Measurements from ENCODE around the gene TAF3.

Gene TAF3

DNA sequence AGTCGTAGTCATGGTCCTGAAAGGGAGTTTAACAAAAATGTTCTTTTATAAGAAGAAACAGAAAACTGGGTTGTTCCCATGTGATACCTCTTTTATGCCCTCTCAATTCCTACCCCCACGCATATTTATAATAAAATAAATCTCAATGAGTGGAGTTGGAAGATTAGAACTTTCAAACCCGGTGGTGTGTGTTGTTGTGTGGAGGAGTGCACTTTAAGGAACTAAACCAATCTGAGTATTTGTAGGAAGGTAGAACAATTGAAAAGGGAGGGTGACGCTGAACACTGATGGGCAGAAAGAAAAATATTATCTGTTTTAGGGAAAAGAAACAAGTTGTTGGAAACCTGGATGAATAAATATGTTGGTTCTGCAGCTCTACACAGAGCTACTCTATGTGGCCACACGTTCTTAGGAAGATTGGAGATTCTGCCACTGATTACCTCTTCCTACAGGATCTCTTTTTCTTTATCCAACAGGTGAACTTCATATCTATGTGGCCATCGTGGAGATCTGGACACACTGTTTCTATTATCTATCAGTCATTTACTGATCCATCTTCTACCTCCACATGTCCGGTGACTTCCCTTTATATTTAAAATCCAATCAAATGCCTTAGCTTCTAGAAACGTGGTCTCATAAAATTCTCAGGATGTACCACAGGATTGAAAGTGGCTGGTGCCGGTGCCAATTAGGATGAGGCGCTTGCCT lies 223.1 kb downstream of the TAF3 start:
- no peak overlapping the region for H3K23ac ChIP-seq (ENCODE audit: low read length)
- no peaks in the 10 kb centered on the region for H3K36me3 ChIP-seq (ENCODE audit: control insufficient read depth, insufficient read depth, low read length)
- H2BK15ac ChIP-seq (replicated peaks; ENCODE audit: low read depth): no peak overlapping the region
- H3K18ac ChIP-seq (ENCODE audit: low read length): no peak overlapping the region
- no peak overlapping the region for H4K8ac ChIP-seq (ENCODE audit: low read depth, low read length)
- H2BK120ac ChIP-seq (ENCODE audit: low read depth, low read length): no peak overlapping the region
- DNase-seq: no peak
- no peak overlapping the region for H3K4me2 ChIP-seq (ENCODE audit: low read length)
- no peak overlapping the region for H3K56ac ChIP-seq (ENCODE audit: low read length)
- H3K79me1 ChIP-seq (ENCODE audit: low read length): no peaks in the 10 kb centered on the region
- no peak overlapping the region for H3K9ac ChIP-seq (ENCODE audit: low read length)
- H3K4me1 ChIP-seq (ENCODE audit: control insufficient read depth, low read depth, low read length): peaks cover 26% of the 10 kb centered on the region
- no CpG with 5 or more reads among the region's 10 CpGs for WGBS (ENCODE audit: extremely low coverage, insufficient coverage, low lambda C conversion rate)
- H4K5ac ChIP-seq (ENCODE audit: low read length): no peak overlapping the region
- H3K27ac ChIP-seq (ENCODE audit: low read depth, low read length): no peak overlapping the region
- peaks cover 50% of the 10 kb centered on the region for H3K27me3 ChIP-seq (ENCODE audit: insufficient read depth, low read length, poor library complexity)
- no peak overlapping the region for H3K4me3 ChIP-seq (ENCODE audit: low read length)
- no peaks in the 10 kb centered on the region for H3K79me2 ChIP-seq (ENCODE audit: control insufficient read depth, insufficient read depth, low read length)
- no peak overlapping the region for H2AK5ac ChIP-seq (ENCODE audit: low read length)
- H3K4ac ChIP-seq (ENCODE audit: low read depth, low read length): no peak overlapping the region
- H2BK5ac ChIP-seq (ENCODE audit: low read length): no peak overlapping the region

- Histone ChIP-seq H3K4me3 (ENCODE audit: low read length) (no peak overlapping the region), H2BK120ac (ENCODE audit: low read depth, low read length) (no peak overlapping the region), H3K4me1 (ENCODE audit: control insufficient read depth, low read depth, low read length) (peaks cover 28% of the 10 kb centered on the region), H4K5ac (ENCODE audit: low read length) (no peak overlapping the region), H3K79me2 (ENCODE audit: control insufficient read depth, insufficient read depth, low read length) (no peaks in the 10 kb centered on the region), H3K36me3 (ENCODE audit: control insufficient read depth, insufficient read depth, low read length) (no peaks in the 10 kb centered on the region), H3K27me3 (ENCODE audit: insufficient read depth, low read length, poor library complexity) (peaks cover 45% of the 10 kb centered on the region), H2AK5ac (ENCODE audit: low read length) (peak overlapping the region; percentile 31), H3K56ac (ENCODE audit: low read length) (peak overlapping the region; percentile 49), H3K9ac (ENCODE audit: low read length) (no peak overlapping the region), H3K4ac (ENCODE audit: low read depth, low read length) (no peak overlapping the region), H3K79me1 (ENCODE audit: low read length) (no peaks in the 10 kb centered on the region), H3K27ac (ENCODE audit: low read depth, low read length) (no peak overlapping the region), H4K8ac (ENCODE audit: low read depth, low read length) (no peak overlapping the region), H3K4me2 (ENCODE audit: low read length) (no peak overlapping the region), H2BK5ac (ENCODE audit: low read length) (no peak overlapping the region), H3K18ac (ENCODE audit: low read length) (no peak overlapping the region), H3K23ac (ENCODE audit: low read length) (no peak overlapping the region), H2BK15ac (replicated peaks; ENCODE audit: low read depth) (no peak overlapping the region)
- DNase-seq: peak; percentile 16
- WGBS (ENCODE audit: extremely low coverage, insufficient coverage, low lambda C conversion rate): no CpG with 5 or more reads among the region's 17 CpGs
These were observed 223.9 kb downstream of the TAF3 start for GRCh38 chr10:8041992-8042720.

DNA sequence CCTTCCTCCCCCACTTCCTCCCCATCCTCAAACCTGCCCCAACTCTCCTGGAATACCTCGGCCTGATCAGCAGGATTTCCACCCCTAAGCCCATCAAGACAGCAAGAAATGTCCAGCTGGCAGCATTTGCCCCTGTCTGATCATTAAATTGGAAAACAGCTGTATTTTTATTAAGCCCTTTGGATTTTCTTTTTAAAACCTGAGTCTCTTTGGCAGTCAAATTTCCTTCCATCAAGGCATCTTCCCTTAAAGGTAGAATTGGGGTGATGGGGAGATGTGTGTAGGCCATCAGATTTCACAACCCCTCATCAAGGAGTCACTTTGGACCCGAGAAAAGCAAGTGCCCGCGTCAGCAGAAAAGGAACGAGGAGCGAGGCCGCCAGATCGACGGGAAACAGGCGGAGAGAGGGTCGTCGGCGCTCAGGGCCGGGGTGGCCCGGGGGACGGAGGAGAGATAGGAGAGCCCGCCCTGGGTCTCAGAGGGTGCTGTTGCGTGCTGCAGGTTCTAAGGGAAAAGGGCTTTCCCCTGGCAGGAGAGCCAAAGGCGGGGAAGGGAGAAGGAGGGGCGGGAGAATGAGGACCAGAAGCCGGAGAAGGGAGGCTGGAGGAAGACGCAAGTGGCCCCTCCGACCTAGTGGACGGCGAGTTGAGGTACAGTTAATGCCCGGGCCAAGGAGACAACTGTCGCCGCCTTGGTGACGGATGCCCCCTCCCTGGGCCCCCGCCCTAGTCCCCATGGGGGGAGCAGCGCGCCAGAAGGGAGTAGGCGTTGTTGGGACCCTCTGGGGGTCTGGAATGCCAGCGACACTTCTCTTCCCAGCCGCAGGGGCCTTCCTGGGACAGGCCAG lies 224.6 kb downstream of the TAF3 start:
- H3K56ac ChIP-seq (ENCODE audit: low read length): peak overlapping the region; percentile 53
- no peak overlapping the region for H3K4ac ChIP-seq (ENCODE audit: low read depth, low read length)
- DNase-seq: peak; percentile 45
- H3K18ac ChIP-seq (ENCODE audit: low read length): peak overlapping the region; percentile 34
- H4K8ac ChIP-seq (ENCODE audit: low read depth, low read length): no peak overlapping the region
- H3K23ac ChIP-seq (ENCODE audit: low read length): no peak overlapping the region
- no peak overlapping the region for H2AK5ac ChIP-seq (ENCODE audit: low read length)
- H3K4me2 ChIP-seq (ENCODE audit: low read length): peak overlapping the region; percentile 12
- H2BK15ac ChIP-seq (replicated peaks; ENCODE audit: low read depth): no peak overlapping the region
- peaks cover 39% of the 10 kb centered on the region for H3K27me3 ChIP-seq (ENCODE audit: insufficient read depth, low read length, poor library complexity)
- no peaks in the 10 kb centered on the region for H3K36me3 ChIP-seq (ENCODE audit: control insufficient read depth, insufficient read depth, low read length)
- no CpG with 5 or more reads among the region's 35 CpGs for WGBS (ENCODE audit: extremely low coverage, insufficient coverage, low lambda C conversion rate)
- H2BK5ac ChIP-seq (ENCODE audit: low read length): no peak overlapping the region
- H3K9ac ChIP-seq (ENCODE audit: low read length): no peak overlapping the region
- H3K4me1 ChIP-seq (ENCODE audit: control insufficient read depth, low read depth, low read length): peaks cover 26% of the 10 kb centered on the region
- H3K27ac ChIP-seq (ENCODE audit: low read depth, low read length): no peak overlapping the region
- H3K4me3 ChIP-seq (ENCODE audit: low read length): no peak overlapping the region
- H4K5ac ChIP-seq (ENCODE audit: low read length): no peak overlapping the region
- no peaks in the 10 kb centered on the region for H3K79me2 ChIP-seq (ENCODE audit: control insufficient read depth, insufficient read depth, low read length)
- H2BK120ac ChIP-seq (ENCODE audit: low read depth, low read length): no peak overlapping the region
- H3K79me1 ChIP-seq (ENCODE audit: low read length): no peaks in the 10 kb centered on the region

DNA sequence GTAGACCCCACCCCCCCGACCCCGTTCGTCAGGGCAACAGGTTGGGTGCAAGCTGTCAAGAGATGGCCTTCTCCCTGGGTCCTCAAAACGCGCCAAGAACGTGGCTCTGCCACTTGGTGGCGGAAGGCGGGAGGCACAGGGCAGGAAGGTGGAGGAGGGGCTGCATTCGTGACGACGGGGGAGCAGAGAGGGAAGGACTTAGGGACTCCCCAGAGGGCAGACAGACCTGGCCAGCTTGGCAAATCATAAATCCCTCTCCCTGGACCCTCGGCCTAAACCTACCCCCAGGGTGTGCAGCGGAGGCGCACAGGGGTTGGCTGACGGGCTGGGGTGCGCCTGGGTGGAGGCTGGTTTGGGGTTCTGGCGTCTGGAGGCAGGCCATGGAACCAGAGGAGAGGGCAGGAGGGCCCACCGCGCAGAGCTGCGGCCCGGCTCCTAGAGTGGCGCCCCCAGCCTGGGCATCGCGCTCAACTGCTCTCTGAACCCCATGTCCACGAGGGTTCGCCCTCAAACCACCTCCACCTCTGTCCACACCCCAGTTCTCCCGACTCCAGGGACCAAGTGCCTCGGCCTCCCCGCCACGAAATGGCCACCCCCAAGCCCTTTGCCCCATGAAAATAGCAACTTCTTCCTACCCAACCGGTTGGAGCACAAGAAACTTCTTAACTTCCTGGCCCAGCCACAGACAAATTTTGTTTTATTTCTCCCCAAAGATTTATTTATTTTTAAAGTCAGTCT lies 225.4 kb downstream of the TAF3 start:
- Histone ChIP-seq H4K5ac (ENCODE audit: low read length) (no peak overlapping the region), H3K27me3 (ENCODE audit: insufficient read depth, low read length, poor library complexity) (peaks cover 31% of the 10 kb centered on the region), H2BK120ac (ENCODE audit: low read depth, low read length) (no peak overlapping the region), H3K79me1 (ENCODE audit: low read length) (no peaks in the 10 kb centered on the region), H3K9ac (ENCODE audit: low read length) (peak overlapping the region; percentile 28), H3K27ac (ENCODE audit: low read depth, low read length) (no peak overlapping the region), H3K4me2 (ENCODE audit: low read length) (peak overlapping the region; percentile 71), H3K4ac (ENCODE audit: low read depth, low read length) (no peak overlapping the region), H3K36me3 (ENCODE audit: control insufficient read depth, insufficient read depth, low read length) (no peaks in the 10 kb centered on the region), H3K4me1 (ENCODE audit: control insufficient read depth, low read depth, low read length) (peaks cover 27% of the 10 kb centered on the region), H2AK5ac (ENCODE audit: low read length) (no peak overlapping the region), H3K79me2 (ENCODE audit: control insufficient read depth, insufficient read depth, low read length) (no peaks in the 10 kb centered on the region), H3K18ac (ENCODE audit: low read length) (no peak overlapping the region), H3K23ac (ENCODE audit: low read length) (peak overlapping the region; percentile 36), H3K4me3 (ENCODE audit: low read length) (no peak overlapping the region), H2BK5ac (ENCODE audit: low read length) (no peak overlapping the region), H2BK15ac (replicated peaks; ENCODE audit: low read depth) (no peak overlapping the region), H4K8ac (ENCODE audit: low read depth, low read length) (no peak overlapping the region), H3K56ac (ENCODE audit: low read length) (peak overlapping the region; percentile 83)
- no CpG with 5 or more reads among the region's 31 CpGs for WGBS (ENCODE audit: extremely low coverage, insufficient coverage, low lambda C conversion rate)
- DNase-seq: peak; percentile 87

DNA sequence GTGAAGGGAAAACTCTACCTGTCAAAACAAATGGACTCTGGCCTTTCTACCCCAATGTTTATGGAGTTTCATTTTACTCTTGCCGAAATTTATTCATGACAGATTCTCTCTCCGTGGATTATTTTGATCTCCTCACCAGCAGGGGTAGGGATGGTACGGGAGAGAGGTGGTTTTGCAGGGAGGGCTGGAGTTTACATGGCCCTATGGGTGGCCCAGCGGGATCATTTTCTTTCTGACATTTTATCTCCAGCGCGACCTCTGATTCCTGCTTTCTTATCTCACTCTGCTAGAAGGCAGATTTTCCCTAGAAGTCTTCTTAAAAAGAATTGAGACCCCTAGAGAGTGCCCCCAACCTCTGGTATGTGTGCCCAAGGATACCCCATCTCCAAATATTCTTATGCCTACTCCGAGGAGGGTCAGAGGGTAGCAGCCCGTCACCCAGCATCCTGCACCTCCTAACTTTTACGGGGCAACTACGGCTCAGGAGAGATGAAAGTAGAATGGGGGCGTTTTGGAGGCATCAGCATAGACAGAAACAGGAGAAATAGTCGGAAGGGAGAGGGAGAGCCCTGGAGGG lies 226.1 kb downstream of the TAF3 start:
- Histone ChIP-seq H3K4me2 (ENCODE audit: low read length) (peak overlapping the region; percentile 4), H3K79me2 (ENCODE audit: control insufficient read depth, insufficient read depth, low read length) (no peaks in the 10 kb centered on the region), H3K27ac (ENCODE audit: low read depth, low read length) (no peak overlapping the region), H3K4me1 (ENCODE audit: control insufficient read depth, low read depth, low read length) (peaks cover 27% of the 10 kb centered on the region), H3K18ac (ENCODE audit: low read length) (no peak overlapping the region), H2BK5ac (ENCODE audit: low read length) (peak overlapping the region; percentile 33), H3K36me3 (ENCODE audit: control insufficient read depth, insufficient read depth, low read length) (no peaks in the 10 kb centered on the region), H3K23ac (ENCODE audit: low read length) (no peak overlapping the region), H4K5ac (ENCODE audit: low read length) (no peak overlapping the region), H4K8ac (ENCODE audit: low read depth, low read length) (no peak overlapping the region), H2AK5ac (ENCODE audit: low read length) (no peak overlapping the region), H3K27me3 (ENCODE audit: insufficient read depth, low read length, poor library complexity) (peaks cover 26% of the 10 kb centered on the region), H3K56ac (ENCODE audit: low read length) (peak overlapping the region; percentile 4), H3K4me3 (ENCODE audit: low read length) (peak overlapping the region; percentile 15), H2BK120ac (ENCODE audit: low read depth, low read length) (no peak overlapping the region), H2BK15ac (replicated peaks; ENCODE audit: low read depth) (no peak overlapping the region), H3K9ac (ENCODE audit: low read length) (peak overlapping the region; percentile 61), H3K4ac (ENCODE audit: low read depth, low read length) (no peak overlapping the region), H3K79me1 (ENCODE audit: low read length) (no peaks in the 10 kb centered on the region)
- DNase-seq: peak; percentile 71
- WGBS (ENCODE audit: extremely low coverage, insufficient coverage, low lambda C conversion rate): no CpG with 5 or more reads among the region's 12 CpGs
